HFF-Myc (cell line): ENCODE results near the gene USP22.
"Not testable (repeated sequence)": the region's sequence is repeated elsewhere in the genome, so short reads cannot be mapped to it uniquely, and the experiment has no call there.

Source experiments
- DNase-seq: peaks from one replicate; pipeline ENCODE4 v3.0.0-alpha.2; 2011; ENCODE audit warnings: low read depth; ENCODE audit errors: extremely low read depth
- H3K4me3 ChIP-seq: replicated peaks from 2 replicates; pipeline ENCODE4 v1.5.1; 2011; ENCODE audit warnings: low read depth, mild to moderate bottlenecking, control low read depth, low read length
- TF ChIP-seq, protein P1 (sequence below): IDR thresholded peaks from 2 replicates; pipeline ENCODE4 v1.5.1; 2012; ENCODE audit warnings: mild to moderate bottlenecking, low read depth, low read length, control low read depth; ENCODE audit errors: missing control alignments

Gene USP22

DNA sequence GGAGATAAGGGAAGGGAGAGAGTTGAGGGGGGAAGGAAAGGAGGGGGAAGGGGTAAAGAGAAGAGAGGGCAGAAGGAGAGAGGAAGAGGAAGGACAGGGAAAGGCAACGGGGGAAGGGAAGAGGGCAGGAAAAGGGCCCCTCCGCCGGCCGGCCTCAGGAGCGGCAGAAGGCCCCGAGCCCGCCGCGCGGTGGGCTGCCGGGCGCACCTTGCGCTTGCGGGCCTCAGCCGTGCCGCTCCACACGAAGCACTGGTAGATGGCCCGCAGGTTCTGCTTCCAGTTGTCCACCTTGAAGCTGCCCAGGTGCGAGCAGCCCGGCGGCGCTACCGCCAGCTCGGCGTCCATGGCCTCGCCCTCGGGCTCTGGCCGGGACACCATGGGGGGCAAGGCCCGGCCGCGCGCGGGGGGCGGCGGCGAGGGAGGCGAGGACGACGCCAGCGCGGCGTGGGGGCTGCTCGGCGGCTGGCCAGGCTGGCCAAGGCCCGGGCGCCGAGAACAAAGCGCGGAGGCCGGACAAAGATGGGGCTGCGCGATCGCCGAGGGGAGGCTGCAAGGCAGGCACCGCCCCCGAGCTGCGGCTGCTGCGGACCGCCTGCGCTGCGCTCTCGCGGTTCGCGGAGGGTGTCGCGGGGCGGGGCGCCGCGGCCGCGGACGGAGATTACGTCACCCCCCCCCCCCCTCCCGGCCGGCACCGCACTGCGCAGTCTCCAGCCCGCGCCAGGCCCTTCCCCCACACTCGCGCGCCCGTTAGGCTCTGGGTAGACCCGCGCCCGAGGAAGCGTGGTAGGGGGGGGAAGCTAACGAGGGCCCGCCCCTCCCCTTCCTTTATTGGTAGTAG lies at the start of gene USP22:
Gene USP22 (minus strand): TSS at position 554 of the 838 bp plus-strand sequence. CDS start 176 bp downstream, at position 378.
- no peak for DNase-seq
- TF ChIP-seq, protein P1, sequence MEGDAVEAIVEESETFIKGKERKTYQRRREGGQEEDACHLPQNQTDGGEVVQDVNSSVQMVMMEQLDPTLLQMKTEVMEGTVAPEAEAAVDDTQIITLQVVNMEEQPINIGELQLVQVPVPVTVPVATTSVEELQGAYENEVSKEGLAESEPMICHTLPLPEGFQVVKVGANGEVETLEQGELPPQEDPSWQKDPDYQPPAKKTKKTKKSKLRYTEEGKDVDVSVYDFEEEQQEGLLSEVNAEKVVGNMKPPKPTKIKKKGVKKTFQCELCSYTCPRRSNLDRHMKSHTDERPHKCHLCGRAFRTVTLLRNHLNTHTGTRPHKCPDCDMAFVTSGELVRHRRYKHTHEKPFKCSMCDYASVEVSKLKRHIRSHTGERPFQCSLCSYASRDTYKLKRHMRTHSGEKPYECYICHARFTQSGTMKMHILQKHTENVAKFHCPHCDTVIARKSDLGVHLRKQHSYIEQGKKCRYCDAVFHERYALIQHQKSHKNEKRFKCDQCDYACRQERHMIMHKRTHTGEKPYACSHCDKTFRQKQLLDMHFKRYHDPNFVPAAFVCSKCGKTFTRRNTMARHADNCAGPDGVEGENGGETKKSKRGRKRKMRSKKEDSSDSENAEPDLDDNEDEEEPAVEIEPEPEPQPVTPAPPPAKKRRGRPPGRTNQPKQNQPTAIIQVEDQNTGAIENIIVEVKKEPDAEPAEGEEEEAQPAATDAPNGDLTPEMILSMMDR, result no peak
- H3K4me3 ChIP-seq, result peak within 1 kb of the TSS; percentile 89

DNA sequence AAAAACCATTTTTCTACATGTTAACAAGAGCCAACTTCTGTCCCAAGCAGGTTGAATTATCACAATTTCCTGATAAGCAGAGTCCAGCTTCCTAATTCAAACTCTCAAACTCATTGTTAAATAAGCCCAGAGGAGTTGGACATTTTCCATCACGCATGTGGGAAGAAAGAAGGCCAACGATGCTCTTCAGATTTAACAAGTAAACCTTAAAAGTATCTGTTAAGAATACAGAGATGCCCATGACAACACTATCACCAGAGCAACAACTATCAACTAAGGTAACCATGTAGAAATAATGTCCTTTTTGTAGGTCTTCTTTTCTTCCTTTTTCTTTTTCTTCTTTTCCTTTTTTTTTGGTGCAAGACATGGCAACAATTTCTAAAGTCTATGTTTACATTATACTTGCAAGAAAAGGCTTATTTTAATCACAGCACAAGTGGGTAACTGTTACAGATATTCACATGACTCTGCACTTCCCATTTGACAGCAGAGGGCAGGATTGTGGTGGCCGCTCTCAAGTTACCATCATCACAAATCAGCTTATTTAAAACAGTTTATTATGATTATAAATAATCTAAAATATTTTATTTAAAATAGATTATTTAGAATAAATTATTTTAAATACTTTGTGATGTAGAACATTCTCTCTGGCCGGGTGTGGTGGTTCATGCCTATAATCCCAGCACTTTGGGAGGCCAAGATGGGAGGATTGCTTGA lies 48.2 kb upstream of the USP22 start:
- TF ChIP-seq, protein P1, result no peak
- no peak for DNase-seq

DNA sequence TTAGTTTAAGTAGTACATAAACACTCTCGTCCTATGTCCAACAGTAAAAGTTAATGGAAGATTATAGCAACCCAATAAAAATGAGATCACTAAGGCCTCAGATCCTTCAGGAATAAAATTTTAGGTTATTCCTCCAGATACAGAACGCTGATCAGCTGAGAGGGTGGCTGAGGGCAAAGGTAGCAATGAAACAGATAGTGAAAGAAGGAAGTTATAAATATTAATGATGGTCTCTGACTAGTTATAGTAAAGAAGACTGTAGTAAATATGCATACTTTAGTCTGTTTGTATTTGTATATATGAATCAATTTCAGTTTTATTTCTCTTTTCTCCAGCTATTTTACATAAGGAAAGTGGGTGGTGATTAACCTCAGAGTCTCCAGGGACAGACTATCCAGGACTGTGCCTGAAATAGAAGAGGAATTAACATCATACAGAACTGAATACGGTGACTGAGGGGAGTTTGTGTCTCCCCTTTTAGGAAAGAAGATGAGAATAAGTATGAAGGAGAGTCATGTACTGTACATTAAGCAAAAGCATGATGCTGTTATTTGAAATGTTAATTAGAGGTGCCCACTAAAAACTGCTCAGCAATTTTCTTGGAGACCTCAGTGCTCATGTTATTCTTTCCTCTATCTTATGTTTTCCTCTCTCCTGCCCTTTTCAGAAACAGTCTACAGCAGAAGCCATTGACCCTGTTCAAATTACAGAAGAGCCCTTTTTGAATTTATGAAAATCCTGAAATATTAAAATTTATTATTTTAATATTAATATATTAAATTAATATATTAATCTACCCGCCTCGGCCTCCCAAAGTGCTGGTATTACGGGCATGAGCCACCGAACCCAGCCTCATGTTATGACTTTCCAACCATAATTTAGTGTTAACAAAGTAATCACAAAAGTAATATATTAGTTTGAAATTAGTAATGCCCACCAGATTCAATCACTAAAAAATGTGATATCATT lies 47.4 kb upstream of the USP22 start:
- TF ChIP-seq, protein P1, result no peak
- no peak overlapping the region for H3K4me3 ChIP-seq
- DNase-seq, result no peak

More for the DNA sequence above, 48.2 kb upstream of the USP22 start:
- no peak overlapping the region for H3K4me3 ChIP-seq

DNA sequence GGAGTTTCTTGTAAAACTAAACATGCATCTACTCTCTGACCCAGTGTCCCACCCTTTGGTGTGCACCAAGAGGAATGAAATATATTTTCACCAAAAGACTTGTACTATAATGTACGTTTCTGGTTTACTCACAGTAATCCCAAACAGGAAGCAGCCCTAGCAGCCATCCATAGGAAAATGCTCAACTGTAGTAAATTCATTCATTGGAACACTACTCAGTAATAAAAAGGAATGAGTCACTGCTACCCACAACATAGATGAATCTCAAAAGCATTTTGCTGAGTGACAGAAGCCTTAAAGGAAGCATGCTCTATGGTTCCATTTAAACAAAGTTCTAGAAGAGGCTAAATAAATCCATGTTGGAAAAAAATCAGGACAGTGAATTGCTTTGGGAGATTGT lies 46.3 kb upstream of the USP22 start:
- peak; percentile 21 for DNase-seq
- H3K4me3 ChIP-seq, result no peak overlapping the region

DNA sequence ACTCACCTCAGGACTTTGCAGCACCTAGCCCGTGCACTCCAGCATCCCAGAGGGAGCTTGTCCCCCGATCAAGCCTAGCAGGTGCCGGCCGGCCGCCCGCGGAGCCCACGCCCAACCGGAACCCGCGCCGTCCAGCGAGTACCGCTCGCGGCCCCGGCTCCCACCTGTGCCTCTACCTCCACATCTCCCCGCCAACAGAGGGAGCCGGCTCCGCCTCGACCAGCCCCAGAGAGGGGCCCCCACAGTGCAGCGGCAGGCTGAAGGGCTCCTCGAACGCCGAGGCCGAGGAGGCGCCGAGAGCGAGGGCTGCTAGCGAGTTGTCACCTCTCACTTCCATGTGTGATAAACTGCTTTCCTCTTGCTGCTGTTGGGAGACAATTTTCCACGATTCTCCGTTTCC lies 42.9 kb upstream of the USP22 start:
- DNase-seq, result no peak
- H3K4me3 ChIP-seq, result no peak overlapping the region
- TF ChIP-seq, protein P1, result no peak

More for the DNA sequence above, 46.3 kb upstream of the USP22 start:
- TF ChIP-seq, protein P1, result no peak

DNA sequence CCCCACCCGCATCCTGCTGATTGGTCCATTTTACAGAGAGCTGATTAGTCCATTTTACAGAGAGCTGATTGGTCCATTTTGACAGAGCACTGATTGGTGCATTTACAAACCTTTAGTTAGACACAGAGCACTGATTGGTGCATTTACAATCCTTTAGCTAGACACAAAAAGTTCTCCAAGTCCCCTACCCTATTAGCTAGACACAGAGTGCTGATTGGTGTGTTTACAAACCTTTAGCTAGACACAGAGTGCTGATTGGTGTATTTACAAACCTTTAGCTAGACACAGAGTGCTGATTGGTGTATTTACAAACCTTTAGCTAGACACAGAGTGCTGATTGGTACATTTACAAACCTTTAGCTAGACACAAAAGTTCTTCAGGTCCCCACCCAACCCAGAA lies 42.5 kb upstream of the USP22 start:
- H3K4me3 ChIP-seq, DNase-seq: not testable (repeated sequence)
